ENCODE data around the gene UACA.
"Not testable (repeated sequence)": the region's sequence is repeated elsewhere in the genome, so short reads cannot be mapped to it uniquely, and the experiment has no call there.

The UACA gene

GRCh38 chr15:70757627-70758026 lies 5.7 kb downstream of the UACA start:
- DNase-seq (ENCODE audit: low read depth, low spot score) = no peak

GRCh38 chr15:70754862-70755261 lies 8.5 kb downstream of the UACA start:
- DNase-seq (ENCODE audit: low read depth, low spot score) = no peak

- no peak for DNase-seq (ENCODE audit: low read depth, low spot score)
Measured at GRCh38 chr15:70753101-70753829, 10.1 kb downstream of the UACA start.

GRCh38 chr15:70752193-70752635 lies 11.1 kb downstream of the UACA start:
- peak; percentile 73 for DNase-seq (ENCODE audit: low read depth, low spot score)

GRCh38 chr15:70750203-70750869 lies 13.0 kb downstream of the UACA start:
- no peak for DNase-seq (ENCODE audit: low read depth, low spot score)

- no peak for DNase-seq (ENCODE audit: low read depth, low spot score)
Measured at GRCh38 chr15:70748281-70748747, 15.0 kb downstream of the UACA start.

- not testable (repeated sequence) for DNase-seq (ENCODE audit: low read depth, low spot score)
Measured at GRCh38 chr15:70746598-70746997, 16.8 kb downstream of the UACA start.

- DNase-seq (ENCODE audit: low read depth, low spot score) = no peak
Measured at GRCh38 chr15:70742928-70743327, 20.4 kb downstream of the UACA start.

GRCh38 chr15:70741677-70742293 lies 21.6 kb downstream of the UACA start:
- no peak for DNase-seq (ENCODE audit: low read depth, low spot score)

- peak; percentile 71 for DNase-seq (ENCODE audit: low read depth, low spot score)
Measured at GRCh38 chr15:70741107-70741531, 22.2 kb downstream of the UACA start.

- not testable (repeated sequence) for DNase-seq (ENCODE audit: low read depth, low spot score)
Measured at GRCh38 chr15:70735040-70735439, 28.3 kb downstream of the UACA start.

GRCh38 chr15:70729164-70729563 lies 34.2 kb downstream of the UACA start:
- no peak for DNase-seq (ENCODE audit: low read depth, low spot score)

GRCh38 chr15:70726753-70727152 lies 36.6 kb downstream of the UACA start:
- DNase-seq (ENCODE audit: low read depth, low spot score) = no peak

- DNase-seq (ENCODE audit: low read depth, low spot score) = no peak
Measured at GRCh38 chr15:70723927-70724326, 39.4 kb downstream of the UACA start.

GRCh38 chr15:70723122-70723422 lies 40.3 kb downstream of the UACA start:
- DNase-seq (ENCODE audit: low read depth, low spot score) = no peak

GRCh38 chr15:70722266-70723121 lies 40.9 kb downstream of the UACA start:
- no peak for DNase-seq (ENCODE audit: low read depth, low spot score)

GRCh38 chr15:70720228-70721016 lies 42.9 kb downstream of the UACA start:
- DNase-seq (ENCODE audit: low read depth, low spot score) = no peak

- DNase-seq (ENCODE audit: low read depth, low spot score) = no peak
Measured at GRCh38 chr15:70717237-70717793, 46.0 kb downstream of the UACA start.

- no peak for DNase-seq (ENCODE audit: low read depth, low spot score)
Measured at GRCh38 chr15:70715840-70716485, 47.4 kb downstream of the UACA start.

- DNase-seq (ENCODE audit: low read depth, low spot score) = no peak
Measured at GRCh38 chr15:70714565-70714964, 48.8 kb downstream of the UACA start.

All from brain pericyte (primary cell).